ENCODE results near the gene GIGYF2. TPM values are rescaled to one million over a fixed set of nuclear protein-coding genes. Genes with fewer than 3 reads are reported as not detected.

GIGYF2 gene
- total and polyA plus RNA-seq, 2 of the 13 experiments (the other 11 are each of a cell fraction or from before 2014, with no cell fraction given) = 44.9 to 73.5 TPM

- ATAC-seq (peak; percentile 67), FAIRE-seq (peak; percentile 60), DNase-seq (ENCODE audit: low spot score) (peak; percentile 60)
- Histone ChIP-seq H3K4me1 (ENCODE audit: insufficient read depth, low read length) (peaks cover 69% of the 10 kb centered on the region), H3K9ac (ENCODE audit: insufficient read depth, low read depth, low read length) (peak overlapping the region; percentile 92), H3K79me2 (ENCODE audit: insufficient read depth, low read length) (peaks cover 40% of the 10 kb centered on the region), H4K20me1 (ENCODE audit: insufficient read depth, low read length) (no peaks in the 10 kb centered on the region), H3K4me3 (replicated peaks in 1 of 3; ENCODE audit: insufficient read depth in 1 of 3, low read depth in 2 of 3, low read length in 3 of 3) (peak overlapping the region; percentile 51 to 72 (median 57); a peak in 5 of 6 replicates), H3K9me3 (ENCODE audit: low read length) (no peaks in the 10 kb centered on the region), H3K36me3 (replicated peaks in 1 of 2; ENCODE audit: control insufficient read depth in 1 of 2, insufficient read depth in 2 of 2, low read length in 2 of 2) (no peaks in the 10 kb centered on the region; a peak in 1 of 5 replicates), H3K4me2 (ENCODE audit: low read depth, low read length) (peak overlapping the region; percentile 79), H3K27me3 (ENCODE audit: control insufficient read depth in 1 of 2, insufficient read depth in 2 of 2, low read length in 2 of 2) (no peaks in the 10 kb centered on the region), H3K27ac (ENCODE audit: extremely low read length, insufficient read depth, low read length) (peak overlapping the region; percentile 94), H2AFZ (ENCODE audit: low read length) (peak overlapping the region; percentile 21)
- CTCF ChIA-PET (ENCODE audit: low intra/inter-chr PET ratio, low total read pairs) = interaction anchor here (2.8 kb wide), 1 partner anchor 16 kb away, joined by 9 read pairs; no protein-coding TSS in a partner anchor
- no TSS peak for BruUV-seq (replicated peaks)
- intact Hi-C loops (cut with micrococcal nuclease; ENCODE audit: unreplicated experiment) (no loop called here), in situ Hi-C loops (cut with HindIII; ENCODE audit: extremely low pct_ligation_motif_present, low pct_unique_long_range_greater_than_20kb) (no loop called here)
- WGBS (ENCODE audit: low lambda C conversion rate) = 64% methylated on average over 15 of the region's 15 CpGs
- POLR2A ChIA-PET = interaction anchor here (1.3 to 8.6 kb wide), 2 partner anchors 12 to 144 kb away, joined by 3 to 297 read pairs; partner anchors contain the start of gene NGEF
- TF ChIP-seq TP53 (CRISPR knock-in tag; conservative IDR thresholded peaks at IDR 0.05) = no peak
- no peak for TF ChIP-seq HOXA5 (CRISPR knock-in tag; IDR thresholded peaks at IDR 0.05)
- TF ChIP-seq ZBTB38 (CRISPR knock-in tag; IDR thresholded peaks at IDR 0.05) = peak; percentile 16; the same call in 1 of the 2 replicates
- TF ChIP-seq BCL3 (CRISPR knock-in tag; IDR thresholded peaks at IDR 0.05) = peak; percentile 59; the same call in 1 of the 2 replicates
- no peak for TF ChIP-seq HOMEZ (CRISPR knock-in tag; IDR thresholded peaks at IDR 0.05; ENCODE audit: low read depth)
- TF ChIP-seq ZXDC (CRISPR knock-in tag; IDR thresholded peaks at IDR 0.05) = no peak
- TF ChIP-seq ZFAT (CRISPR knock-in tag; conservative IDR thresholded peaks at IDR 0.05) = no peak
- peak in 1 of 2 experiments; percentile 20; a peak in 1 of 4 replicates for TF ChIP-seq HMGXB4 (CRISPR knock-in tag; IDR thresholded peaks at IDR 0.05; ENCODE audit: borderline replicate concordance in 1 of 2, low read depth in 1 of 2)
- peak; percentile 68 for TF ChIP-seq CTCF (CRISPR knock-in tag; IDR thresholded peaks at IDR 0.05)
- no peak for TF ChIP-seq ATF7 (IDR thresholded peaks at IDR 0.05)
- no peak for TF ChIP-seq ATF7 (CRISPR knock-in tag; IDR thresholded peaks at IDR 0.05)
- TF ChIP-seq SMARCC2 (IDR thresholded peaks at IDR 0.05) = no peak
- TF ChIP-seq BHLHE40 (IDR thresholded peaks at IDR 0.05; ENCODE audit: low read length) = no peak
These were observed 172.2 kb downstream of the GIGYF2 start for GRCh38 chr2:232869138-232870017.
